Renal pelvis (tissue), 4 donors: Measurements from ENCODE around the gene OR4D1. TPM values are rescaled to one million over a fixed set of nuclear protein-coding genes. Genes with fewer than 3 reads are reported as not detected.
A peak's percentile ranks its signal among the peaks of the same experiment; 100 is the strongest.

ENCODE experiments used
- DNase-seq: peaks from one replicate; pipeline ENCODE4 v3.0.0-alpha.2; 2013
- polyA plus RNA-seq, 3 donors: library from polyadenylated mRNA; unstranded; fragments of 120-200 nt; gene quantifications; one replicate each; pipeline ENCODE4 v1.2.1, GENCODE V29; 2013; ENCODE audit not compliant: insufficient read length in 3 of 3

Gene OR4D1
- polyA plus RNA-seq, 3 donors = 0.03 to 0.04 (median 0.04) TPM

GRCh38 chr17:58153671-58154070 is 5.5 kb downstream of the OR4D1 start:
- DNase-seq = no peak

- no peak for DNase-seq
These were observed 8.9 kb downstream of the OR4D1 start for GRCh38 chr17:58156839-58157803.

- DNase-seq = no peak
These were observed 10.0 kb downstream of the OR4D1 start for GRCh38 chr17:58158181-58158580.

GRCh38 chr17:58161566-58161965 is 13.4 kb downstream of the OR4D1 start:
- DNase-seq = no peak

GRCh38 chr17:58165981-58166380 is 17.8 kb downstream of the OR4D1 start:
- no peak for DNase-seq

GRCh38 chr17:58166682-58167081 is 18.5 kb downstream of the OR4D1 start, which contains the start of gene OR4D2:
Gene OR4D2 (plus strand): TSS chr17:58166982. CDS start chr17:58169656, 2,674 bp downstream.
- no peak for DNase-seq

- DNase-seq = no peak
These were observed 22.4 kb downstream of the OR4D1 start for GRCh38 chr17:58170622-58171021.

GRCh38 chr17:58172369-58173071 is 24.3 kb downstream of the OR4D1 start:
- DNase-seq = no peak

GRCh38 chr17:58174871-58175270 is 26.7 kb downstream of the OR4D1 start:
- DNase-seq = no peak

GRCh38 chr17:58176200-58176599 is 28.0 kb downstream of the OR4D1 start:
- no peak for DNase-seq

GRCh38 chr17:58181796-58182195 is 33.6 kb downstream of the OR4D1 start:
- no peak for DNase-seq

- no peak for DNase-seq
These were observed 35.3 kb downstream of the OR4D1 start for GRCh38 chr17:58183514-58183913.

- peak; percentile 4 for DNase-seq
These were observed 36.3 kb downstream of the OR4D1 start for GRCh38 chr17:58184308-58184985.

GRCh38 chr17:58184986-58185761 is 37.0 kb downstream of the OR4D1 start:
- DNase-seq = no peak

- DNase-seq = no peak
These were observed 38.4 kb downstream of the OR4D1 start for GRCh38 chr17:58186591-58186990.

- DNase-seq = no peak
These were observed 38.9 kb downstream of the OR4D1 start for GRCh38 chr17:58187063-58187462.

GRCh38 chr17:58187675-58188074 is 39.5 kb downstream of the OR4D1 start:
- DNase-seq = no peak

- no peak for DNase-seq
These were observed 41.4 kb downstream of the OR4D1 start for GRCh38 chr17:58189436-58190146.

- DNase-seq = no peak
These were observed 43.2 kb downstream of the OR4D1 start for GRCh38 chr17:58191241-58191896.

GRCh38 chr17:58192612-58193011 is 44.4 kb downstream of the OR4D1 start, which contains the start of gene EPX:
Gene EPX (plus strand): TSS chr17:58192726. CDS start chr17:58192847, 121 bp downstream.
- no peak for DNase-seq
